NCI-H2029 treated with DMSO at 0.1 percent for 48 hours (cell line): ENCODE data around the gene TCF7L1.

ENCODE experiments used
- DNase-seq: peaks from one replicate; lab custom pipeline; 2025; lab: John Stamatoyannopoulos, UW

TCF7L1 gene

GRCh38 chr2:85230679-85231467 lies 97.7 kb downstream of the TCF7L1 start:
- no peak for DNase-seq

GRCh38 chr2:85231468-85231805 lies 98.2 kb downstream of the TCF7L1 start:
- DNase-seq = no peak

GRCh38 chr2:85231952-85232351 lies 98.8 kb downstream of the TCF7L1 start:
- no peak for DNase-seq

GRCh38 chr2:85234868-85235267 lies 101.7 kb downstream of the TCF7L1 start:
- DNase-seq = peak; percentile 89

GRCh38 chr2:85235281-85235680 lies 102.1 kb downstream of the TCF7L1 start:
- no peak for DNase-seq

GRCh38 chr2:85236084-85236483 lies 102.9 kb downstream of the TCF7L1 start:
- no peak for DNase-seq

- DNase-seq = no peak
These were observed 104.8 kb downstream of the TCF7L1 start for GRCh38 chr2:85237849-85238565.

GRCh38 chr2:85238607-85239006 lies 105.4 kb downstream of the TCF7L1 start:
- DNase-seq = no peak

GRCh38 chr2:85239102-85239501 lies 105.9 kb downstream of the TCF7L1 start:
- DNase-seq = no peak

GRCh38 chr2:85240055-85240454 lies 106.9 kb downstream of the TCF7L1 start:
- no peak for DNase-seq

- DNase-seq = no peak
These were observed 109.1 kb downstream of the TCF7L1 start for GRCh38 chr2:85242321-85242720.

- no peak for DNase-seq
These were observed 110.2 kb downstream of the TCF7L1 start for GRCh38 chr2:85243101-85244072.

GRCh38 chr2:85244828-85245227 lies 111.6 kb downstream of the TCF7L1 start:
- DNase-seq = no peak

- DNase-seq = no peak
These were observed 112.7 kb downstream of the TCF7L1 start for GRCh38 chr2:85245891-85246290.

GRCh38 chr2:85246348-85246747 lies 113.2 kb downstream of the TCF7L1 start:
- DNase-seq = no peak

- no peak for DNase-seq
These were observed 114.4 kb downstream of the TCF7L1 start for GRCh38 chr2:85247610-85248009.

GRCh38 chr2:85248773-85249509 lies 115.7 kb downstream of the TCF7L1 start:
- no peak for DNase-seq

- no peak for DNase-seq
These were observed 116.9 kb downstream of the TCF7L1 start for GRCh38 chr2:85250045-85250444.

GRCh38 chr2:85251070-85251616 lies 118.0 kb downstream of the TCF7L1 start:
- no peak for DNase-seq

GRCh38 chr2:85253890-85254289 lies 120.7 kb downstream of the TCF7L1 start:
- no peak for DNase-seq

GRCh38 chr2:85254540-85255300 lies 121.5 kb downstream of the TCF7L1 start:
- DNase-seq = no peak
